ENCODE results near the gene CTDSPL2.

GRCh38 chr15:44427756-44428724 is 611 bp downstream of the CTDSPL2 start:
- TF ChIP-seq CTCF (IDR thresholded peaks at IDR 0.05): peak in 1 of 6 experiments; percentile 0
- peak in 1 of 2 donors; percentile 56 for TF ChIP-seq POLR2A (IDR thresholded peaks at IDR 0.05)

Data from adrenal gland (tissue), 5 donors.